Sigmoid colon (tissue), 7 donors: ENCODE measurements around the gene ATP6AP1. TPM values are rescaled to one million over a fixed set of nuclear protein-coding genes. Genes with fewer than 3 reads are reported as not detected.

ENCODE experiments used
- DNase-seq: peaks from one replicate; pipeline ENCODE4 v3.0.0-alpha.2; 2019
- H3K27ac ChIP-seq, 4 donors: fragments of 200-600 bp; sonication (generic); one replicate each; pipeline ENCODE4 v1.5.1; 2016 to 2019; ENCODE audit warnings: mild to moderate bottlenecking in 1 of 4
- H3K27me3 ChIP-seq, 3 donors: fragments of 200-600 bp; sonication (generic); one replicate each; pipeline ENCODE4 v1.5.1; 2019; ENCODE audit warnings: mild to moderate bottlenecking in 1 of 3
- H3K36me3 ChIP-seq, 4 donors: fragments of 200-600 bp; sonication (generic); one replicate each; pipeline ENCODE4 v1.5.1; 2016 to 2019
- H3K4me1 ChIP-seq, 4 donors: fragments of 200-600 bp; sonication (generic); one replicate each; pipeline ENCODE4 v1.5.1; 2017 to 2019
- H3K4me3 ChIP-seq, 4 donors: fragments of 200-600 bp; sonication (generic); one replicate each; pipeline ENCODE4 v1.5.1; 2017 to 2019; ENCODE audit warnings: mild to moderate bottlenecking in 2 of 4, moderate library complexity in 1 of 4
- H3K9me3 ChIP-seq, 4 donors: fragments of 200-600 bp in 3 of 4; sonication (generic) in 3 of 4; one replicate each; pipeline versions ENCODE4 v1.5.1 to v1.6.1; 2013 to 2019
- EP300 ChIP-seq, 4 donors: sonication (generic); formaldehyde crosslinking; IDR thresholded peaks; one replicate each; pipeline ENCODE4 v1.6.1; 2017; ENCODE audit warnings: antibody characterized with exemption in 4 of 4
- POLR2A ChIP-seq, 2 donors: fragments of 450-650 bp; IDR thresholded peaks; one replicate each; pipeline ENCODE4 v1.6.1; 2016; ENCODE audit warnings: antibody characterized with exemption in 2 of 2, mild to moderate bottlenecking in 2 of 2, moderate library complexity in 2 of 2
- POLR2AphosphoS5 ChIP-seq, 4 donors: sonication (generic); formaldehyde crosslinking; IDR thresholded peaks; one replicate each; pipeline ENCODE4 v1.6.1; 2017; ENCODE audit warnings: antibody characterized with exemption in 4 of 4
- WGBS, 2 donors: extraction: QIAGEN DNeasy Blood & Tissue Kit; methylation state at CpG; one replicate each; pipeline ENCODE4 v1.1.7; 2013; 5-methylcytosine and 5-hydroxymethylcytosine counted together
- intact Hi-C: fragments of 100-400 bp; cut with DNase I; formaldehyde crosslinking; loops from one replicate; pipeline ENCODE4 v1.15.1; 2023
- polyA plus RNA-seq, 3 donors: library from polyadenylated mRNA; stranded (reverse); fragments of 200-250 nt; gene quantifications; one replicate each; pipeline ENCODE4 v1.2.3, GENCODE V29; 2013
- total RNA-seq, 4 donors: library from RNA; depleted of rRNA; stranded (reverse); fragments of >200 nt; gene quantifications; one replicate each; pipeline ENCODE4 v1.1.0, GENCODE V29; 2016
- TF ChIP-seq, protein P1 (sequence below), 4 experiments: fragments of 450-650 bp in 3 of 4; fragments of 200-600 bp in 1 of 4; IDR thresholded peaks; one replicate each; pipeline ENCODE4 v1.5.1; 2016 to 2019; ENCODE audit warnings: antibody characterized with exemption in 4 of 4, mild to moderate bottlenecking in 3 of 4, moderate library complexity in 2 of 4
- donor health status: healthy with polysubstance abuse.
- donor health status: Bipolar disorder and iron deficiency.
- donor health status: healthy.

ATP6AP1 gene
- total and polyA plus RNA-seq, 7 donors: 16.5 to 87.7 (median 30.5) TPM

DNA sequence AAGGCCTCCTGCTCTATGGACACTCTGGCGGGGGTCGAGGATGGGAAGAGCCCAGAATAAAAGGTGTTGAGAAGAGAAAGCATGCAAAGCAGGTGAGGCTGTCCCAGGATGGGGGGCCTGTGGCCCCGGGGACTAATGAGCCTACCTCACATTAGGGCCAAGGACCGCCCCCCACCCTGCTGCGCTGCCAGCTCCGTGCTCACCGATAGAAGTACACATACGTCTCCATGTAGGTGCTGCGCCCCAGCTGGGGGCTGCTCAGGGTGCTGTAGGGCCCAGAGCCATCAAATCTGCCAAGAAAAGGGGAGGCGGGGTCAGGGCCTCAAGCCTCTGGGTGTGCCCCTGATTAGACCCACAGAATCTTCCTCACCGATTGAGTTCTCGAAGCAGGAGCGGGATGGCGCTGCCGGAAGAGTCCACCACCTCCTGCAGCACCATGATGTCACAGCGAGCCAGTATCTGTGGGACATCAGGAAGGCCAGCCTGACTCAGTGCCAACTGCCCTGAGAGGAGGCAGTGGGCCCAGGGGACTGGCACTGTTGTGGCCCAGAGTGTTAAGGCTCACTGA is 23.8 kb upstream of the ATP6AP1 start:
- Histone ChIP-seq H3K4me1 (peaks cover 0 to 8% (median 7%) of the 10 kb centered on the region in 4 donors), H3K27ac (no peak overlapping the region), H3K36me3 (peaks cover 4 to 15% (median 7%) of the 10 kb centered on the region in 4 donors), H3K27me3 (no peaks in the 10 kb centered on the region), H3K4me3 (no peak overlapping the region), H3K9me3 (no peaks in the 10 kb centered on the region)
- 95 to 96% methylated on average over 16 of the region's 16 CpGs for WGBS, 2 donors
- intact Hi-C loops: no loop called here
- DNase-seq: peak; percentile 61
- TF ChIP-seq POLR2A (IDR thresholded peaks at IDR 0.05) (no peak), POLR2AphosphoS5 (IDR thresholded peaks at IDR 0.05) (no peak), EP300 (IDR thresholded peaks at IDR 0.05) (no peak)
- TF ChIP-seq, protein P1, sequence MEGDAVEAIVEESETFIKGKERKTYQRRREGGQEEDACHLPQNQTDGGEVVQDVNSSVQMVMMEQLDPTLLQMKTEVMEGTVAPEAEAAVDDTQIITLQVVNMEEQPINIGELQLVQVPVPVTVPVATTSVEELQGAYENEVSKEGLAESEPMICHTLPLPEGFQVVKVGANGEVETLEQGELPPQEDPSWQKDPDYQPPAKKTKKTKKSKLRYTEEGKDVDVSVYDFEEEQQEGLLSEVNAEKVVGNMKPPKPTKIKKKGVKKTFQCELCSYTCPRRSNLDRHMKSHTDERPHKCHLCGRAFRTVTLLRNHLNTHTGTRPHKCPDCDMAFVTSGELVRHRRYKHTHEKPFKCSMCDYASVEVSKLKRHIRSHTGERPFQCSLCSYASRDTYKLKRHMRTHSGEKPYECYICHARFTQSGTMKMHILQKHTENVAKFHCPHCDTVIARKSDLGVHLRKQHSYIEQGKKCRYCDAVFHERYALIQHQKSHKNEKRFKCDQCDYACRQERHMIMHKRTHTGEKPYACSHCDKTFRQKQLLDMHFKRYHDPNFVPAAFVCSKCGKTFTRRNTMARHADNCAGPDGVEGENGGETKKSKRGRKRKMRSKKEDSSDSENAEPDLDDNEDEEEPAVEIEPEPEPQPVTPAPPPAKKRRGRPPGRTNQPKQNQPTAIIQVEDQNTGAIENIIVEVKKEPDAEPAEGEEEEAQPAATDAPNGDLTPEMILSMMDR (IDR thresholded peaks at IDR 0.05): no peak

DNA sequence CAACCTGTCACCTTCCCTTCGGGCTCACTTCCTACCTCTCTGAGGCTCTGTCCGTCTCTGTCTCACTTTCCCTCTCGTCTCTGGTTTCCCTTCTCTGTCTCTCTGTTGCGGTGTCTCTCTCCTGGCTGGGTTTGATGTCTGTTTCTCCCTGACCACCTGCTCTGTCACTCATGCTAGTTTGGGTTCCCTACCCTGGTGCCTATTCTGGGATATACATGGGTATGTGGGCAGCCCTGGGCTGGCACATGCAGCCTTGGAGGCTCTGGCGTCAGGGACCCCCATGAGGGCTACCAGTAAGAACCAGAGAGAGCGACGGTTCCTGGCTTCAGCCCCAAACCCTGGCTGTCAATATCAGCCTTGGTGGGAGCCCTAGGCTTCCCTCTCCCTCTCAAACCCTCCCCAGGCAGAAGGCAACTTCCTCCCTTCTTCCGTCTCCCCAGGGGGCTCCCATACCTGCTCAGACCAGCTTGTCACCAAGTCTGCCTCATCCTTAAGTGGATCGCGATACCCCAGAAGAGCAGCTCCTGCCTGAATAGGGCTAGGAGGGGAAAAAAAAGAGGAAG is 19.7 kb upstream of the ATP6AP1 start:
- Histone ChIP-seq H3K27me3 (no peaks in the 10 kb centered on the region), H3K4me1 (peaks cover 0 to 8% (median 7%) of the 10 kb centered on the region in 4 donors), H3K4me3 (peak overlapping the region; percentile 10 to 32 (median 25)), H3K36me3 (no peaks in the 10 kb centered on the region), H3K9me3 (no peaks in the 10 kb centered on the region), H3K27ac (peak overlapping the region; percentile 58 to 71 (median 62))
- DNase-seq: no peak
- intact Hi-C loops: no loop called here
- 26 to 33% methylated on average over 10 of the region's 10 CpGs for WGBS, 2 donors
- TF ChIP-seq EP300 (IDR thresholded peaks at IDR 0.05) (no peak), POLR2A (IDR thresholded peaks at IDR 0.05) (no peak), POLR2AphosphoS5 (IDR thresholded peaks at IDR 0.05) (no peak)
- TF ChIP-seq, protein P1 (IDR thresholded peaks at IDR 0.05): no peak

DNA sequence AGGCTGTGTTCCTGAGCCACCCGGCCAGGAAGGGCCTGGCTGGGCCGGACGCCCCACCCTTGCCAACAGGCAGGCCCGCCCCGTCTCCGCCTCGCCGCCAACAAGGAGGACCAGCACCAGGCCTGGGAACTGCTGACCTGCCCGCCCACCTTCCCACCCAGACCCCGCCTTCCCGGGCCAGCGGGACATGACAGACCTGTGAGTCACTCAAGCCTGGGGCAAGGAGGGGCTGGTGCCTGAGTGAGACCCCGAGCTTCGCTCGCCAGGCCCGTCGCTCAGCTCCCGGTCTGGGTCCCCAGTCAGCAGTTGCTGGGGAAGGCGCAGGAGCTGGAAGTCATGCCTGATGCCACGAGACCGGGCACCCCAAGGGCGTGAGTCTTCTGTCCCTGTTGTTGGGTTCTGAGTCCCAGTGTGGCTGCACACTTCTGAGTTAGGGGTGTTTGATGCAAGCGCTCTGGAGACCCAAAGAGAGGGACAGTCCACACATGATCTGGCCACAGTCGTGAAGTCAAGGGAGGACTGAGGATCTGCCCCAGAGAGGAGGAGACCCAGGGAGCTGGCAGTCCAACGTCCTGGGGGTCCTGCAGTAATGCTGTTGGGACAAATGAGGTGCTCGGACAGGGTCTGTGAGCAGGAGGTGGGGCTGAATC is 19.1 kb upstream of the ATP6AP1 start, which contains the start of gene DNASE1L1:
DNASE1L1 (minus strand) TSS at position 33 of the 650 bp plus-strand sequence. CDS start 3,686 bp downstream, outside the sequence.
- intact Hi-C loops: no loop called here

DNA sequence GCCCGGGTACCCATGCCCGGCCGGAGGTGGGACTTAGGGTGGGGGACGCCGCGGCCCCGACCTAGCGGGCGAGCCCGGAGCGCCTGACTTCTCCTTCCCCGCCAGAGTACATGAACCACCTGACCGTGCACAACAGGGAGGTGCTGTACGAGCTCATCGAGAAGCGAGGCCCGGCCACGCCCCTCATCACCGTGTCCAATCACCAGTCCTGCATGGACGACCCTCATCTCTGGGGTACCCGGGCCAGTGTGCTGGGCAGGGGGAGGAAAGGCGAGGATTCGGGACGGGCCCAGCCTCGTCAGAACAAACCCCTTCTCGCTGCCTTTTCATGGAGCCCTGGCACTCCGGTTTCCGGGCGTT is 16.5 kb upstream of the ATP6AP1 start:
- 0 to 1% methylated on average over 29 of the region's 29 CpGs for WGBS, 2 donors
- no peaks in the 10 kb centered on the region for H3K27me3 ChIP-seq
- TF ChIP-seq, protein P1 (IDR thresholded peaks at IDR 0.05): no peak
- peak; percentile 33 to 80 (median 62) for TF ChIP-seq POLR2AphosphoS5 (IDR thresholded peaks at IDR 0.05)
- DNase-seq: peak; percentile 90
- H3K4me1 ChIP-seq: peaks cover 0 to 8% (median 7%) of the 10 kb centered on the region in 4 donors
- no peaks in the 10 kb centered on the region for H3K9me3 ChIP-seq
- no peaks in the 10 kb centered on the region for H3K36me3 ChIP-seq
- peak overlapping the region; percentile 62 to 86 (median 82) for H3K4me3 ChIP-seq
- peak overlapping the region; percentile 93 to 94 (median 93) for H3K27ac ChIP-seq
- intact Hi-C loops: loop anchor here (5.0 kb wide), 1 partner anchor 65 kb away; the partner anchor contains the start of gene LAGE3

More for the DNA sequence above, 19.1 kb upstream of the ATP6AP1 start, which contains the start of gene DNASE1L1:
- Histone ChIP-seq H3K4me3 (peak within 1 kb of the TSS; percentile 10 to 32 (median 25)), H3K36me3 (no peaks in the 10 kb centered on the region), H3K4me1 (peaks cover 0 to 8% (median 7%) of the 10 kb centered on the region in 4 donors), H3K27me3 (no peaks in the 10 kb centered on the region), H3K27ac (peak within 1 kb of the TSS; percentile 58 to 71 (median 62)), H3K9me3 (no peaks in the 10 kb centered on the region)
- TF ChIP-seq POLR2A (IDR thresholded peaks at IDR 0.05): no peak
- TF ChIP-seq, protein P1 (IDR thresholded peaks at IDR 0.05): no peak
- TF ChIP-seq POLR2AphosphoS5 (IDR thresholded peaks at IDR 0.05): peak in 2 of 4 donors; percentile 19 to 23
- WGBS, 2 donors: 14 to 31% methylated on average over 24 to 26 of the region's 26 CpGs
- DNase-seq: peak; percentile 86
